Activated CD4-positive, alpha-beta T cell treated with anti-CD3 and anti-CD28 coated beads, Interleukin-2, amount 50 U/mL, for 4 hours (primary cell): ENCODE data around the gene CLCN7.
"Not testable (repeated sequence)": the region's sequence is repeated elsewhere in the genome, so short reads cannot be mapped to it uniquely, and the experiment has no call there.

Source experiments
- DNase-seq, 2 experiments: peaks; one replicate each; pipeline ENCODE4 v3.0.0-alpha.2; 2020

The CLCN7 gene

DNA sequence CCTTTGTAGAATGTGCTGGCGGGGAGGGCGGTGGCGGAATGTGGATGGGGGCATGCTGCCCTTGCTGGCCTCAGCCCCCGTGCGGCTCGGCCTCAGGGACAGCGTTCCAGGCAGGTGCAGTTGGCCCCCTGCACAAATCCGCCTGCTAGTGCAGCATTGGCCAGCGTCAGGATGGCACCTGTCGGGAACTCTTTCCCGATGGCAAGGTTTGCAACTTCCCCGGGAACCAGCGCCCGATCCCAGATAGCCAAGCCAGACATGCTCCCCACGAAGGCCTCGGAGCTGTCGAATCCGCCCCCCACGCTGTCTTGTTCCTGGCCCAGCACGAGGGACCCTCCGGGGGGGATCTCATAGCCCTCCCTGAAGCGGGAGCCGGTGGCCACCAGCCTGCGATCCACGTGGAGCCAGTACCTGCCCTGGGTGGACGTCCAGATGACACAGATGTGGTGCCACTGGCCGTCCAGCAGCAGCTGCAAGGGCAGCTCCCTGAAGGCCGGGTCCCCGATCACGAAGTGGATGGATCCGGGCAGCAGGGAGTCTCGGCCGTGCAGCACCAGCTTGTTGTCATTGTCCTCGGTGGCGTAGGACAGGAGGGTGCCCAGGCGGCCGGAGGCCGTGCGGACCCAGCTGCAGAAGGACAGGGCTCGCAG, 11.1 kb upstream of the CLCN7 start:
- DNase-seq, result no peak

DNA sequence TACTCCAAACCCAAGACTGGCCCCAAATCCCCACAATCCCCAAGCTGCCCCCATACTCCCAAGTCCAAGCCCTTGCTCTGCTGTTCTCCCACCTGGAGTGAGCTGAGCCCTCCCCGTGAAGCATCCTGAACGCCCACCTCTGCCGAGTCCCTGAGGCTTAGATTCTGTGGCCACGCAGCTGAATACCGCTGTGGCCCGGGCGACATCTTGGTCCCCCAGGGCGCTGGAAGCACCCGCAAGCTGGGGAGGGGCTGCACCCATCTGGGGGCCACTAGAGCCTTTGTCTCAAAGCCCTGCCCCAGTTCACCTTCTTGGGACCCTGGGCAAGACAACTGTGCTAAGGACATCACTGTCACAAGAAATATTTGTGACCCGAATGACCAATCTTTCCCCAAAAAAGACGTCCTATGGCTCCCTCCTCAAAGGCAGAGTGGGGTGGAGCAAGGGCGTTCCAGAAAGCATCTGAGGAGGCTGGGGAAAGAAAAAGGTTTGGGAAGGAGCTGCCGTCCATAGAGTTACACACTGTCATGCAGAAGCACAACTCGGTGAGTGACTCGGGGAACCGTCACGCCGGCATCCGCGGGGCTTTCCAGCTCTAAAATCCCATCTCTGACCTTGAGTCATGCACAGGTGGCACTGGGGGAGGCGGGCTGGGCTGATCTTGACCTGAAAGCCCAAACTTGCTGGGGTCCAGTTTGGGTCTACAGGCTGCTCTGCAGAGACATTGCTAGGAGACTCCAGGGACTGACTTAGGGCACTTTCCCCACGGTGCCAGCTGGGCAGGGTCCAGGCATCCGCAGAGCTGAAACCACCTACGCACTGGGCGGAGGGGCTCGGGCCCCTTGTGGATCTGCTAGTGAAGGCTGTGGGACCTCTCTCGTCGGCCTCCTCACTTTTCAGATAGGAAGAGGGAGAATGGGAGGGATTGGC, 7.3 kb upstream of the CLCN7 start:
- DNase-seq, result no peak

DNA sequence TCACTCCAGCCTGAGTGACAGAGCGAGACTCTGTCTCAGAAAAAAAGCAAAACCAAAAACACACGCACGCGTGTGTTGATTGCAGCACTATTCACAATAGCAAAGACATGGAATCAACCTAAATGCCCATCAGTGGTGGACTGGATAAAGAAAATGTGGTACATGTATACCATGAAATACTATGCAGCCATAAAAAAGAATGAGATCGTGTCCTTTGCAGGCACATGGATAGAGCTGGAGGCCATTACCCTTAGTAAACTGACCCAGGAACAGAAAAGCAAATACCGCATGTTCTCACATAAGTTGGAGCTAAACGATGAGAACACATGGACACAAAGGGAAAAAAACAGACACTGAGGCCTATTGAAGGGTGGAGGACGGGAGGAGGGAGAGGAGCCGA, 4.1 kb upstream of the CLCN7 start:
- DNase-seq, result not testable (repeated sequence)

DNA sequence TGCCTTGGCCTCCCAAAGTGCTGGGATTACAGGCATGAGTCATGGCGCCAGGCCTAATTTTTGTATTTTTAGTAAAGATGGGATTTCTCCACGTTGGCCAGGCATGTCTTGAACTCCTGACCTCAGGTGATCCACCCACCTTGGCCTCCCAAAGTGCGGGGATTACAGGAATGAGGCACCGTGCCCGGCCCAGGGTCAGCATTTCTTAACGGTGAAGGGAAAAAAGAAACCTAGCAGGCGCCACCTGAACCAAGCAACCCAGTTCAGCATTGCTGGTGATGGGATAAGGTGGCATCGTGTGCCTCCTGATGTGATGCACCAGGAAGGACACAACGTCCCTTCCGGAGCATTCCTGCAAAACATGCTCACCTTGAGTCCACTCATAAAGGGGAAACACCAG, 2.2 kb upstream of the CLCN7 start:
- DNase-seq, result no peak

DNA sequence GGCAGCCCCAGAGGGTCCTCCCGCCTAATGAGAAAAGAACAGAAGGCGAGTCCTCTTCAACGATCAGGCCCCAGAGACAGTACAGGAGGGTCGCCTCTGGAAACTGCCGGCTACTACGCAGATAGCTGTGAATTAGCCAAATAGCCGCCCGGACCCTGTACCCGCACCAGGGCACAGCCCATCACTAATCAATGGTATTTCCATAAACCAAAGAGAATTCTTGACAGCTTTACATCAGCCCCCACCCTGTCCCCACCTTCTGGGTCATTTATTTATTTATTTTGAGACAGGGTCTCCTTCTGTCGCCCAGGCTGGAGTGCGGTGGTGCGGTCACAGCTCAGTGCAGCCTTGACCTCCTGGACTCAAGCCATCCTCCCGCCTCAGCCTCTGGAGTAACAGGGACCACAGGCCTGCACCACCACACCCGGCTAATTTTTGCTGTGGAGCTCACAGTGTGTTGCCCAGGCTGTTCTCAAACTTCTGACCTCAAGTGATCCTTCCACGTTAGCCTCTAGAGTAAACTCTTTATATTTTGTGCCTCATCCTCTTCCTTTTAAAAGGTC, 805 bp upstream of the CLCN7 start:
- no peak for DNase-seq

DNA sequence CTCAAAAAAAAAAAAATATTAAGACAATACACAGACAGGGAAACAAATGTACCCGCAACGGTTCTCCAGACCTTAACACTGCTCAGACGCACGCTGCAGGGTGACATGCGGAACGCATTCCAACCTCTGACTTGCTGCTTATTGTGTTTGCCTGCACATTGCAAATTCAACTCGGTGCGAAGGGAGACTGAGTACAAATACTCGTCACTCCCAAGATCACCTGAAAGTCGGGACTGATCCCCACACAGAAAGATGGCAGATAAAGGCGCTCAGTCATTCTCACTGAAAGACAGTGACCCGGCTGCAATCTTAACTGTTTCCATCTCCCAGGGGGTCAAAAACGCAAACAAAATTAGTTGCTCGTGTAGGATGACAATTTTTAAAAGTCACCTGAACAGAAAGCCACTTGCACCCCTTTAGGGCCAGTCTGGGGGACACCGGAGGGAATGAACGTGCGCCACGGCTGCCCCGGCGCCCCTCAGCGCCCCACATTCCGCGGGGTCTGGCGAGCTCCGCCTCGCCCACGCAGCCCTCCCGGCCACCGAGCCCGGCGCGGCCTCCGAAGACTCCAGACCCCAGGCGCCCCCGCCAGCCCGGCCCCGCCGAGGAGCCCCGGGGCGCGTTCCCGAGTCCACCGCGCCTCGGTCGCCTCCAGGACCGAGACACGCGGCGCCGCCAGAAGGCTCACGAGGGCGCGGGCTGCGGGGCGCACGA, 589 bp downstream of the CLCN7 start:
- no peak for DNase-seq

DNA sequence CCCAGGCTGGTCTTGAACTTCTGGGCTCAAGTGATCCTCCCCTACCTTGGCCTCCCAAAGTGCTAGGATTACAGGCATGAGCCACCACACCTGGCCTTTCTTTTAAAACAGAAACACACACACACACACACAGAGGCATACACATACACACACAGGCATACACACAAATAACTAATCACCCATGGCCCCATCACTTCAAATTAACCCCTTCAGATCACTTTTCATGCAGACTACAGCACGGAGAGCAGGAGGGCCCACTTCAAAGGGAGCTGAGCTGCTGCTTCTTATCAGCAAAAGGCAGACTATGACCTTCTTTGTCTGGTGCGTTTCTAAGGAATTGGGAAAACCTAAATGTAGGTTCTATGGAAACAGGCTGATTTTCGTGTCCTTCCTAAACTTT, 1.9 kb downstream of the CLCN7 start:
- DNase-seq, result no peak

DNA sequence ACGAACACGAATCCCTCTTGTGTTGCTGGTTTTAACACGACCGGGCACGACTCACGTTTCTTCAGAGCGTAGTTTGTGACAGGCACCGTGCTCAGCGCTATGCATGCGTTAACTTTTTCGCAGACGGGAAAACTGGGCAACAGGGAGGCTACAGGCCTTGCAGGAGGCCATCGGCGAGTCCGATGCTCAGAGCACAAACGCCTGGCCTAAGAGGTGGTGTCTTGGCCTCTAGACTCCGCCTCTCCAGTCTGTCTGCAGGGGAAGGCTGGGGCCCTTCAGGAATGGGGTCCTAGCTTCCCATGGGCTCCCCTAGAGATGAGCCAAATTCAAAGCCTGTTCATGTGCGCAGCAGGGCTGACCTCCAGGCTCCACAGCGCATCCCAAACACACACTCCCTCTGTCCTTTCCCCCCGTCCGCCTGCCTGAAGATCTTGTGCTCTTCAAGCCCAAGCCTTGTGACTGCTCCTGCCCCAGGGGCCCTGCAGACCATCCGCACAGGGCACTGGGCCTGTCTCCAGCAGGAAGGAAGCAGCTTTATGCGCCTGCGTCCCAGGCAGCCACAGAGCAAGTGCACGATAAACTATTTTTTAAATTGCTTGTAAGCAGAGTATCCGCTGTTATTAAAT, 3.1 kb downstream of the CLCN7 start:
- no peak for DNase-seq

DNA sequence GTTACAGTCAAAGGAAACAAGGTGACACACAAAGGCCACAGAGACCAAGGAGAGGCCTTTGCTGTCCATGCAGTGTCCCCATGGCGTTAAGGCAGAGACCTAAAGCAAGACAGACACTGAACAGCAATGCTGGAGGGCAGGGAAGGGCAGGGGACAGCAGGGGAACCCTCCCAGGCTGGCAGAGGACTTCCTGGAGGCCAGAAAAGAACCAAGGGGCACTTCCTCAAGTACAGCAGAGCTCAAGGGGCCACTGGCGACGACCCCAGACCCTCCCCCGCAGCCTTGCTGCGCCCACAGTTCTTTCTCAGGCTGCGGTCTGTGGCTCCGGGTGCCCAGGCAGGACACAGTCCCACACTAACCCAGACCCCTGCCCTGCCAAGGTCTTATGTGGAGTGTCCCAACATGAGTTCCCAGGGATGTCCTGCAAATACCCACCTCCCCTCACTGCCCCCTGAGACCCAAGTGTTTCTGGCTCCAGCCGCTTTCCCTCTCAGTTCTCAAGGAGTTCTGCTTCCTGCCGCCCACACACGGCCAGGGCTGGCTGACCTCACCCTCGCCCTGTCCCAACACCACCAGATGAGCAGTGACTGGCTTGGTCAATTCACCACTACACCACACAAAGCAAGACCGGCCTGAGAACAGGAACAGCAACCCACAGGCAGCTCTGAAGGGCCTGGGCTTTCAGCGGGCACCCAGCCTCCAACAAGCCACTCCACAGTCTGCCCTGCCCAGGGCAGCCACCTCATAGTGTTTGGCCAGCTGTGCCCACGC, 4.2 kb downstream of the CLCN7 start:
- DNase-seq, result no peak

DNA sequence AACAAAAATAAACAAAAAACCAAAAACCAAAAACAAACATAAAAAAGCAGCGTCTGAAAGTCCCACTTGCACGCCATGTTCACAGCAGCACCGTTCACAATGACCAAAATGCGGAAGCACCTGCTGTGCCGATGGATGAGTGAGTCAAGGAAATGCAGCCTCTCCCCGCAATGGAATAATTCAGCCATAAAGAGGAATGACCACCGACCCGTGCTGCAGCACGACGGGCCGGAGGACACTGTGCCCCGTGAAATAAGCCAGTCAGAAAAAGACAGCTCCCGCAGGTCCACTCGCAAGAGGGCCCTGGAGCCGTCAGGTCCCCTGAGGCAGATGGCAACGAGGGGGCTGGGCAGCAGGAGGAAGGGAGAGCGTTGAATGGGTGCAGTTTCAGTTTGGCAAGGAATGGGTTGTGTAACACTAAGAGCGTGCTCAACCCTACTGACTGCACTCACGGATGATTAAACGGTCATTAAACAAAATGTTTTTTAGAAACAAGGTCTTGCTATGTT, 5.1 kb downstream of the CLCN7 start:
- DNase-seq, result no peak

DNA sequence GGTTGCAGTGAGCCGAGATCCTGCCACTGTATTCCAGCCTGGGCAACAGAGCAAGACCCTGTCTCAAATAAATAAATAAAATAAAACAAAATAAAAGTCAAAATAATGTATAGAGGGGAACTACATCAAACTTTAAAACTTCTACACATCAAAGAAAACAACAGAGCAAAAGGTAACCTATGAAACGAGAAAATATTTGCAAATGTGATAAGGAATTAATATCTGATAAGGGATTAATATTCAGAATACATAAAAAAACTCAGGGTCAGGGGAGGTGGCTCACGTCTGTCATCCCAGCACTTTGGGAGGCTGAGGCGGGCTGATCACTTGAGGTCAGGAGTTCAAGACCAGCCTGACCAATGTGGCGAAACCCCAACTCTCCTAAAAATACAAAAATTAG, 5.7 kb downstream of the CLCN7 start:
- DNase-seq, result not testable (repeated sequence)

DNA sequence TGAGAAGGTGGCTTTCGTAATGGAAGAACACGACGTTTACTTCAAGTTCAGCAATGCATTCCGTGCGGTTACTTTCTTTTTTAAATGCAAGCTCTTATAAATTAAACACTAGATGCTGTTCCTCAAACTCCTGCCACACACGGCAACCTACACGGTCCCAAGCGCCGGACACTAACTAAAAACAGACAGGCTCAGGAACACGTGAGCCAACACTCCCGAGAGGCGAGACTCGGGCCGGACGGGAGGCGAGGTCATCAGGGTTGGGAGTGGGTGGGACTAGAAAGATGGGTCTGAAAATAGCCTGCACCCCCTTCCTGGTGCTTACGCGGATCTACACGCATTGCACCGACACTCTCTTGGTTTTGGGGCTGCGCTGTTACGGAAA, 6.4 kb downstream of the CLCN7 start:
- DNase-seq, result no peak

DNA sequence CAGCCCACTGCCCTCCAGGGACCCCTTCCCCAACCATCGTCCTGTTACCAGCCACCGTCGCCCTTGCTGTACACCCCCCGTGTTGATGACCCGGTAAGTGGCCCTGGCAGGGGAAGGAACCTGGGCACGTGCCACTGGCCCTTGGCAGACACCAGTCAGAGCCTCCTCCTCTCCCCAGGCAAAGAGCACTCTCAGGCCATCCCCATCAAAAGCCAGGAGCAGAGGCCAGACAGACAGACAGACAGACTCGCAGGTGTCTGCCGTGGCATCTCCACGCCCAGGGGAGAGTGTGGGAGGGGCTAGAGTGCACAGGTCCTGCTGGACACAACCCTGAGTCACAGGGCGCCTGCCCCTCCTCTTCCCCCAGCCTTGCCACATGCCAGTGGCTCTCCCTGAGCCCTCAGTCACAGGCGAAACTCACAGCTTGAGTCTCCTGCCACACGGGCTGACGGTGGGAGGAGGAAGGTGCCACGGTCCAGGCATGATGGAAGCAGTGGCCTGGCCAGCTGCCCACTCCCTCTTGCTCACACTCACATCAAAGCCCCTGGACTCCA, 7.8 kb downstream of the CLCN7 start:
- DNase-seq, result no peak

DNA sequence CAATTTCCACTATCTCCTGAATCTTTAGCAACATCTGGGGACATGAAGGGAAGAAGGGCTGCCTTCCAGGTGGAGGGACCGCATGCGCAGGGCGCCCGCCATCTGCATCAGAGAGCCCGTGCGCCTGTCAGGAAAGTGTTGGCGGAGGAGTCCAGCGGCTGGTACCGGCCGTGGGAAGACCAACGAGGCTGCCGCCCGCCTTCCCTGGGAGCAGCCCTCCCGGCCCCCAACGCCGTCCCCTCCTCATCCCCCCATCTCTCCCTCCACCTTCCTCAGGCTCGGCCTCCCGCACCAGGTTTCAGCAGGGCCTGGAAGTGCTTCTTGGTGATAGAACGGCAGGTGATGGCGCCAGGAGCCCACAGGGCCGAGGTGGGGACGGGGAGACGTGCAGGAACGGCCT, 8.8 kb downstream of the CLCN7 start:
- DNase-seq, result no peak

DNA sequence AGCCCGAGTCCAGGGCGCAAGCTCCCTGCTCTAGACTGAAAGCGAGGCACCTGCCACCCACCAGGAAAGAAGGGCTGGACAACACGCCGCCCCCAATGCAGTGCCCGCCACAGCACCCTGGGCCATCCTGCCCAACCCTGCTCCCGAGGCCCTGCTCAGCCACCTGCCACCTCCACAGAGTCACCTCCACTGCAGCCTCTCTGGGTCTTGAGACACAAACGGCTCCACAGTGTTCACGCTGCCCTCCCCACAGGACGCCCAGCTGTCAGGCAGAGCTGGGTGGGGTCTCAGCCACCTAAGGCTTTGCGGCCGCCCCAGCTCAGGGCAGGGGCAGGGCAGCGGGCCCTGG, 9.3 kb downstream of the CLCN7 start:
- no peak for DNase-seq

DNA sequence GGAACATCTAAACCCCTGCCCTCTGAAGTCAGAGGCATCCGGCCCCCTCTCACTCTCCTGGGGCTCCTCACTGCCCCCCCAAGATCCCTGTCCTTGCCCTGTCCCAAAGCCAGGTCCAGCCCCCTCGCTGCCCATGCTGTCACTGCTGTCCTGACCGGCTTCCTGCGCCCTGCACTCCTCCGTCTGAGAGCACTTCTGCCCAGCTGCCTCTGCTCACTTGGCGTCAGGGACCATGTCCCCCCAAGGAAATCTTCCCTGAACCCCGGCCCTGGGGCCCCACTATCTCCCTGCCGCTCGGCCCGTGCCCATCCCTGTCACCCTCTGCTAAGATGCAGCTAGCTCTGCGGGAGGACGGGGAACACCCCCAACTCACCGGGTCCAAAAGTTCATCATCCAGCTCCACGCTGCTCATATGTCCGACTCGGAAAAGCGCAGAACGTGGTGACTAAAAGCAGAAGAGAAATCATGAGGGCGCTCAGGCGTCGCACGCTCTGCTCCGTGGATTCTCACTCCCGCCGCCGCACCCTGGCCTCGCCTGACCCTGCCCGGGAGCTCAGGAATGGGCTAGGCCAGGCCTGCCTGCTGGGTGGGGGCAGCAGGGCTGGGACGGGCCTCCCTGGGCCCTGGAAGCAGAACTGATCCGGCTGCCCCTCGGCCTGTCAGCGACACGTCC, 9.8 kb downstream of the CLCN7 start:
- no peak for DNase-seq

DNA sequence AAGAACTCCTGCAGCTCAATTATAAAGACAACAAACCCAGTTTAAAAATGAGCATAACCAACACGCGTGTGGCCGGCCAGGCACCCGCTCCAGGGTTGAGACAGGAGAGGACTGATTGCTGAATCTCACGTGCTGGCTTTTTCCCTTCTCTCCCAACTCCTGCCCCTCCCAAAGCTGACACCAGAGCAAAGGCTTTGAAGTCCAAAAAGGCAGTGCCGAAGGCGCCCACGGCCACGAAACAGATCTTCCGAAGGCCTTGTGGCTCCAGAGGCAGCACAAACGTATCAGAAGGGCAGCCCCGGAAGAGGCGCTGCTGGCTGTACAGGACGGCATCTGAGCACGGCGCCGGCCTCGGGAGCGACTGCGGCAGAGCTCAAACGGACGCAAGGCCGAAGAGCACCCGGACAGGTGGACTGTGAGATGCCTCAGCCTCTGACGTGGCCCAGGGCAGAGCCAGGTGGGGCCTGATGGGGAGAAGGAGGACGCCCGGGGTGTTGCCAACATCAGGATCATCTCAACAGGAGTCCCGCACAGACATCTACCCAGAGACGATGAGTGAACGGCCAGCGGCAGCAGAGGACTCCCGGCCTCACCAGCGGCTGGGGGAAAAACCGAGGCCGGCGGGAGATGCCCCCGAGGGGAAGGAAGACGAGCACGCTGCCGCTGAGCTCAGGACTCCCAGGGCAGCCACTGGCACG, 10.5 kb downstream of the CLCN7 start:
- DNase-seq, result no peak

DNA sequence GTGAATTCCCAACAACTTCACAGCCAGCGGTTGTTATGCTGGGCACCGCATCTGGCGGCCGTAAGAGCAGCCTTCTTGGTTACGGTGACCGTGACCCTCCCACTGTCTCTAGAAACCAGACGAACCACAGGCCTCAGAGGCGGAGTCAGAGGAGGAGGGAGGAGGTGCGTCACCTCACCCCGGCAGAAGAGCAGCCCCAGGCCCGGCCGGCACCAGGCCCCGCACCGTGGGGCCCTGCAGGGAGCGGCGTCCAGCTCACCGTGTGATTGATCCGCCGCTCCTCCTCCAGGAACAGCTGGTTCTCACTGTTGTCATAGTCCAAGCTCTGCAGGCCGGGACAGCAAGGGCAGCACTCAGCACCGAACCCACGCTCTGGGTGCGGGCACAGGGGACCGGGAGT, 13.7 kb downstream of the CLCN7 start:
- DNase-seq, result no peak

DNA sequence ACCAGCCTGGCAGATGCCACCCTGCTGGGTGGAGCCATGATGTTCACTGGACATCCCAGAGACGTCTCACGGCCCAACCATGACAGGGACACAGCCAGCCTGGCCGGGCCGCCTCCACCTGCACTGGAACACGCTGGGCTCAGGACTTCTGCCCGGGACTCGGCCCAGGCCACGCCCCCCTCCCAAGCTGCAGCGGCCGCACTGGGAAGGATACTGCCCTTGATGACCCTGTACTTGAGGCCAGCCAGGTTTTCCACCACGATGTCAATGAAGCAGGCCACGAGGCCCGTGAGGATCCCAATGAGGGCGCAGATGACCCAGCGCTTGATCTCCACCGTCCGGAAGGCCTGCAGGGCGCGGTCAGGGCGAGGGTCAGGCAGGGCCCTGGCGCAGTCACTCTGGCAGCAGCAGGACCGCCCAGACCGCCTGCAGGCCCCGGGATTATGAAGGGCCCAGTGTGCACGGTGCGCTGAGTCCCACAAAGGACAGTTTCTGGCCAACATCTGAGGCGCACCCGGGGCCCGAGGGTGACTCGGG, 14.2 kb downstream of the CLCN7 start:
- no peak for DNase-seq

DNA sequence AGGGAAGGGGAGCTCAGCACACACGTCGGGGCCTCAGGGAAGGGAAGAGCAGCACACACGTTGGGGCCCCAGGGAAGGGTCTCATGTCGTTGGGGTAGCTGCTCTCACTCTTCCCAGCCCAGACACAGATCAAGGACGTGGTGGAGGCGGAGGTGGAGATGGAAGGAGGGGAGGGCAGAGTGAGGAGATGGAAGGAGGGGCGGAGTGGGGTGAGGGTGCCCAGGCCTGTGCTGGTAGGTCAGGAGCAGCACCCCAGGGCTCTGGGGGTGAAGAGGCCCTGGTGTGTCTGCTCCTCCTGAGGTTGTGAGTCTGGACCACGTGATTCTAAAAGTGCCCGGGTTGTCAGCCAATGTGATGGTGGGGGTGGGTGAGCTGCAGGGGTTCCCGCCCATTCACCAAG, 14.9 kb downstream of the CLCN7 start:
- DNase-seq, result no peak
